GM12874 (cell line): Measurements from ENCODE around the gene UBE2J2.

Experiments
- TF ChIP-seq, protein P1 (sequence below): IDR thresholded peaks from 2 replicates; pipeline ENCODE4 v1.5.1; 2011; ENCODE audit warnings: low read depth, mild to moderate bottlenecking, control low read depth, low read length, moderate library complexity; ENCODE audit not compliant: insufficient read depth

UBE2J2 gene

DNA sequence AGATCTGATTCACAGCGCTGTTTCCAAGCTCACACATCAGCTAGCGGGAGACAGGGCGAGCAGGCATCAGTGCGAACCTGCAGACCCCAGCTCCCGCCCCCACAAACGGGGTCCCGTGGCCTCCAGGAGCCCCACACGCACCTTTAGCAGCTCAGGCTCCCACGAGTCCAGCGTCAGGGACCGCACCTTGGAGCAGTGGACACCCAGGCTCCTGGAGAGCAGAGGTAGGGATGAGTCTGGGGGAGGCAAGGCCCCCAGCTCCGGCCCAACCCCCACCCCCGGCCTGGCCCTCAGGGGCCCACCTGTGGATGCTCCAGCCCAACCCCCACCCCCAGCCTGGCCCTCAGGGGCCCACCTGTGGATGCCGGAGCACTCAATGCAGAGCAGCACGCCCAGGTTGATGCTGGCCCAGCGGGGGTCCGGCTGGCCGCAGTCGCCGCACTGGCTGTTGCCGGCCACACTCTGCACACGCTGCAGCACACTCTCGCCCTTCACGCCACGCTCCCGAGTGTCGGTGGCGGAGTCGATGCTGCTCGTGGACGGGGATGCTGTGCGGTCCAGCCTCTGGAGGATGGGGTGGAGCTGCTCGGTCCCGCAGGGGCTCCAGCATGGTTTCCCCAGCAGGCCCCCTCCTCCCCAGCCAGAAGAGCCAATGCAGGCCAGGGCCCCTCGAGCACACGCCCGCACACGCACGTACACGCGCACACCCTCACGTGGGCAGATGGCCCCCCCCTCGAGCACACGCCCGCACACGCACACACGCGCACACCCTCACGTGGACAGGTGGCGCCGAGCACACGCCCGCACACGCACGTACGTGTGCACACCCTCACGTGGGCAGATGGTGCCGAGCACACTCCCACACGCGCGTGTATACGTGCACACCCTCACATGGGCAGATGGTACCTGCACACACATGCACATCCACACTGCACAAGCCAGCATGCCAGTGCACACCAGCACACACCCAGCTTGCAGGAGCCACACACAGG, 22.7 kb upstream of the UBE2J2 start:
- TF ChIP-seq, protein P1, sequence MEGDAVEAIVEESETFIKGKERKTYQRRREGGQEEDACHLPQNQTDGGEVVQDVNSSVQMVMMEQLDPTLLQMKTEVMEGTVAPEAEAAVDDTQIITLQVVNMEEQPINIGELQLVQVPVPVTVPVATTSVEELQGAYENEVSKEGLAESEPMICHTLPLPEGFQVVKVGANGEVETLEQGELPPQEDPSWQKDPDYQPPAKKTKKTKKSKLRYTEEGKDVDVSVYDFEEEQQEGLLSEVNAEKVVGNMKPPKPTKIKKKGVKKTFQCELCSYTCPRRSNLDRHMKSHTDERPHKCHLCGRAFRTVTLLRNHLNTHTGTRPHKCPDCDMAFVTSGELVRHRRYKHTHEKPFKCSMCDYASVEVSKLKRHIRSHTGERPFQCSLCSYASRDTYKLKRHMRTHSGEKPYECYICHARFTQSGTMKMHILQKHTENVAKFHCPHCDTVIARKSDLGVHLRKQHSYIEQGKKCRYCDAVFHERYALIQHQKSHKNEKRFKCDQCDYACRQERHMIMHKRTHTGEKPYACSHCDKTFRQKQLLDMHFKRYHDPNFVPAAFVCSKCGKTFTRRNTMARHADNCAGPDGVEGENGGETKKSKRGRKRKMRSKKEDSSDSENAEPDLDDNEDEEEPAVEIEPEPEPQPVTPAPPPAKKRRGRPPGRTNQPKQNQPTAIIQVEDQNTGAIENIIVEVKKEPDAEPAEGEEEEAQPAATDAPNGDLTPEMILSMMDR = no peak

- TF ChIP-seq, protein P1 = no peak
Observed at GRCh38 chr1:1295154-1295923, 21.7 kb upstream of the UBE2J2 start.

DNA sequence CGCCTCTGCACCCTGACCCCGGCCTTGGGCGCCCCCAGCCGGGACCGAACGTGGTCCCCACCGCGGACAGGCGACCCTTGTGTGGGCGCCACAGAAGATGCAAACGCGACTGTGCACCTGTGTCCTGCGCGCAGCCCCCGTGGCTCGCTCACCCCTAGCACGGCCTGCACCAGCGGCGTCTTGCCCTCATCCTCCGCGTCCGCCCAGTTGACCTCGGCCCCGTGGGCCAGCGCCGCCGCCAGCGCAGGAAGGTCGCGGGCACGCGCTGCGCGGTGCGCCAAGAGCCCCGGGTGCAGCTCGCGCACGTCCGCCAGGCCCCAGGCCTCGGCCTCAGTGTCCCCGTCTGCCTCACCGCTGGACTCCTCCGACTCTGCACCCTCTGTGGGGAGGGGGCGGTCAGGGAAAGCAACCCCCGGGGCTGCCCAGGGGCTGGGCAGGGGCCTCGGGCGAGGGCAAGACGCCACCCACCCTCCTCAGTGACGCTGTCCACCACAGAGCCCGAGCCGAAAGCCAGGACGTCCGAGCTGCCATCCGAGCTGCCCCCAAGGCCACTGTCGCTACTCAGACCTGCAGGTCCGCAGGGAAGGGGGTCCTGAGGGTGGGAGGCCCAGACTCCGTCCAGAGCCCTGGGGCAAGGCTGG, 20.7 kb upstream of the UBE2J2 start:
- TF ChIP-seq, protein P1 = no peak

DNA sequence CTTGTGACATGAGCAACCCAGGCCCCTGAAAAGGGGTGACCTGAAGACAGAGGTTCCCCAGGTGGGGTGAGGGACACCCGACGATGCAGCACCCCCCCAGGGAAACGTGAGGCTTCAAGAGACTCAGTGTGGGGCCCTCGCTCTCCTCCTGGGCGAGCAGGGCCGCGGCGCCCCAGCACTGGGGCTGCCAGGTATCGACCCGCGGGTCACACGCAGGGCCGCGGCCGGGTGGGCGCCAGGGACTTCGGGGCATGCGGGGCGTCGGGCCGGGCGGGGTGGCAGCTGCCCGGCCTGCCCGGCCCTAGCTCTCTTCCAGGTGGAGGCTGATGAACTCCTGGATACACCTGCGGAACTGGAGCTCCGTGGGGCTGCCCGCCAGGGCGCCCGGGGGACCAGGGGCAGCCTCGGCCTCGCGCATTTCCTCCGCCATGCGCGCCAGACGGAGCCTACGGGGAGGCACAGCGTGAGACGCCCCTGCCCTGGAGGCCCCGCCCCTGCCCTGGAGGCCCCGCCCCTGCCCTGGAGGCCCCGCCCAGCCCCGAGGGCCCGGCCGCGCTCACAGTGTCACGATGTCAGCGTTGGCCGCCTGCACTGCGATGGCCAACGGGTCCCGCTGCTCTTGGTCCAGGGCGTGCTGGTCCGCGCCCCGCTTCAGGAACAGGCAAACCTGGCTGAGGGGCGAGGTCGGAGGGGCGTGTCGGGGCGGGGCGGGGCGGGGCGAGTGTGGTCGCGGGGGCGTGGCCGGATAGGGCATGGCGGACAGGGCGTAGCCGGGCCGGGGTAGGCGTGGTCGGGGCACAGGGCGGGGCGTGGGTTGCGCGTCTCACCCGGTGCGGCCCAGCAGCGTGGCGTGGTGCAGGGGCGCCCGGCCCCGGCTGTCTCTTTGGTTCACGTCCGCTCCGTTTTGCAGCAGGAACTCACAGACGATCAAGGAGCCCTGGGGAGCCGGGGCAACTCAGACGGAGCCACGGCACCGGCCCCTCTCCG, 19.9 kb upstream of the UBE2J2 start:
- TF ChIP-seq, protein P1 = no peak

- TF ChIP-seq, protein P1 = no peak
Observed at GRCh38 chr1:1292851-1293250, 19.2 kb upstream of the UBE2J2 start.

- TF ChIP-seq, protein P1 = no peak
Observed at GRCh38 chr1:1292442-1292779, 18.8 kb upstream of the UBE2J2 start.
